NK-92 (cell line): ENCODE results near the gene CLDN3.
"Not testable (repeated sequence)": the region's sequence is repeated elsewhere in the genome, so short reads cannot be mapped to it uniquely, and the experiment has no call there.

Experiments used
- DNase-seq: peaks from one replicate; lab custom pipeline; 2025; ENCODE audit not compliant: unreplicated experiment; lab: John Stamatoyannopoulos, UW

Gene CLDN3

GRCh38 chr7:73770002-73770859 is at the start of gene CLDN3:
TSS of gene CLDN3 (minus strand) at chr7:73770270. CDS start at chr7:73770049, 221 bp downstream.
- DNase-seq: no peak

- DNase-seq: no peak
These were observed 47.1 kb upstream of the CLDN3 start for GRCh38 chr7:73817121-73817520.

- no peak for DNase-seq
These were observed 45.4 kb upstream of the CLDN3 start for GRCh38 chr7:73815436-73815835.

- no peak for DNase-seq
These were observed 42.9 kb upstream of the CLDN3 start for GRCh38 chr7:73812996-73813395.

- no peak for DNase-seq
These were observed 41.7 kb upstream of the CLDN3 start for GRCh38 chr7:73811760-73812168.

GRCh38 chr7:73810998-73811360 is 40.9 kb upstream of the CLDN3 start:
- no peak for DNase-seq

GRCh38 chr7:73809467-73809951 is 39.4 kb upstream of the CLDN3 start:
- no peak for DNase-seq

- no peak for DNase-seq
These were observed 32.4 kb upstream of the CLDN3 start for GRCh38 chr7:73802459-73802858.

- no peak for DNase-seq
These were observed 31.5 kb upstream of the CLDN3 start for GRCh38 chr7:73801577-73801976.

- DNase-seq: no peak
These were observed 29.4 kb upstream of the CLDN3 start for GRCh38 chr7:73799282-73800141.

- not testable (repeated sequence) for DNase-seq
These were observed 27.1 kb upstream of the CLDN3 start for GRCh38 chr7:73797176-73797575.

- DNase-seq: not testable (repeated sequence)
These were observed 26.6 kb upstream of the CLDN3 start for GRCh38 chr7:73796656-73797055.

- not testable (repeated sequence) for DNase-seq
These were observed 25.1 kb upstream of the CLDN3 start for GRCh38 chr7:73795188-73795587.

GRCh38 chr7:73791170-73791690 is 21.2 kb upstream of the CLDN3 start:
- DNase-seq: not testable (repeated sequence)

GRCh38 chr7:73789051-73789450 is 19.0 kb upstream of the CLDN3 start:
- no peak for DNase-seq

- not testable (repeated sequence) for DNase-seq
These were observed 17.6 kb upstream of the CLDN3 start for GRCh38 chr7:73787786-73788048.

- DNase-seq: no peak
These were observed 16.5 kb upstream of the CLDN3 start for GRCh38 chr7:73786588-73786987.

- DNase-seq: no peak
These were observed 9.4 kb upstream of the CLDN3 start for GRCh38 chr7:73779517-73779916.

- DNase-seq: no peak
These were observed 8.8 kb upstream of the CLDN3 start for GRCh38 chr7:73778801-73779389.

GRCh38 chr7:73774923-73775322 is 4.9 kb upstream of the CLDN3 start:
- no peak for DNase-seq

GRCh38 chr7:73773700-73774517 is 3.8 kb upstream of the CLDN3 start:
- DNase-seq: no peak
